T-helper 22 cell (primary cell): ENCODE data around the gene CENPP.

Source experiments
- DNase-seq: peaks from one replicate; pipeline ENCODE4 v3.0.0-alpha.2; 2020; ENCODE audit warnings: low read depth

CENPP gene

GRCh38 chr9:92640398-92641091 is 314.8 kb downstream of the CENPP start:
- no peak for DNase-seq

GRCh38 chr9:92641092-92641809 is 315.5 kb downstream of the CENPP start:
- no peak for DNase-seq

- no peak for DNase-seq
Measured at GRCh38 chr9:92642041-92642451, 316.3 kb downstream of the CENPP start.

- no peak for DNase-seq
Measured at GRCh38 chr9:92642564-92642963, 316.8 kb downstream of the CENPP start.

GRCh38 chr9:92644278-92644677 is 318.5 kb downstream of the CENPP start:
- no peak for DNase-seq

- DNase-seq = no peak
Measured at GRCh38 chr9:92645041-92645440, 319.3 kb downstream of the CENPP start.

- DNase-seq = no peak
Measured at GRCh38 chr9:92647671-92648473, 322.1 kb downstream of the CENPP start.

GRCh38 chr9:92648474-92648971 is 322.8 kb downstream of the CENPP start:
- no peak for DNase-seq

- no peak for DNase-seq
Measured at GRCh38 chr9:92649007-92649406, 323.3 kb downstream of the CENPP start.

GRCh38 chr9:92650296-92650695 is 324.5 kb downstream of the CENPP start:
- no peak for DNase-seq

GRCh38 chr9:92650839-92651621 is 325.3 kb downstream of the CENPP start:
- no peak for DNase-seq

GRCh38 chr9:92652461-92652860 is 326.7 kb downstream of the CENPP start:
- DNase-seq = no peak

GRCh38 chr9:92654481-92655301 is 328.9 kb downstream of the CENPP start:
- DNase-seq = no peak

- no peak for DNase-seq
Measured at GRCh38 chr9:92655366-92655765, 329.6 kb downstream of the CENPP start.

- no peak for DNase-seq
Measured at GRCh38 chr9:92655896-92656536, 330.3 kb downstream of the CENPP start.

GRCh38 chr9:92656537-92656925 is 330.8 kb downstream of the CENPP start:
- DNase-seq = no peak

GRCh38 chr9:92657296-92658094 is 331.7 kb downstream of the CENPP start:
- DNase-seq = no peak

- no peak for DNase-seq
Measured at GRCh38 chr9:92658176-92658575, 332.4 kb downstream of the CENPP start.

GRCh38 chr9:92658611-92659010 is 332.9 kb downstream of the CENPP start:
- DNase-seq = no peak

- DNase-seq = no peak
Measured at GRCh38 chr9:92659601-92660000, 333.8 kb downstream of the CENPP start.
